Spleen (tissue), 11 donors: ENCODE measurements around the gene KLF3. TPM values are rescaled to one million over a fixed set of nuclear protein-coding genes. Genes with fewer than 3 reads are reported as not detected.
A peak's percentile ranks its signal among the peaks of the same experiment; 100 is the strongest.

Source experiments
- DNase-seq: peaks from one replicate; pipeline ENCODE4 v3.0.0-alpha.2; 2020
- H3K27ac ChIP-seq, 8 donors: fragments of 200-600 bp; sonication (generic) in 7 of 8; 1 replicate in 4 of 8; 2 replicates in 4 of 8; pipeline versions ENCODE4 v1.5.0 to v1.8.0; 2016 to 2021; ENCODE audit warnings: inconsistent platforms in 4 of 8, mild to moderate bottlenecking in 4 of 8, moderate library complexity in 1 of 8
- H3K27me3 ChIP-seq, 7 donors: fragments of 200-600 bp; sonication (generic) in 6 of 7; replicated peaks in 1 of 7; 1 replicate in 4 of 7; 2 replicates in 3 of 7; pipeline versions ENCODE4 v1.5.0 to v1.8.0; 2016 to 2021; ENCODE audit warnings: inconsistent platforms in 3 of 7, mild to moderate bottlenecking in 1 of 7
- H3K36me3 ChIP-seq, 6 donors: fragments of 200-600 bp; sonication (generic) in 5 of 6; 1 replicate in 4 of 6; 2 replicates in 2 of 6; pipeline versions ENCODE4 v1.5.0 to v1.8.0; 2016 to 2021; ENCODE audit warnings: inconsistent platforms in 2 of 6
- H3K4me1 ChIP-seq, 6 donors: fragments of 200-600 bp; sonication (generic) in 5 of 6; 1 replicate in 3 of 6; 2 replicates in 3 of 6; pipeline versions ENCODE4 v1.5.0 to v1.8.0; 2016 to 2021; ENCODE audit warnings: inconsistent platforms in 3 of 6
- H3K4me3 ChIP-seq, 8 donors: fragments of 200-600 bp; sonication (generic) in 7 of 8; 1 replicate in 4 of 8; 2 replicates in 4 of 8; pipeline versions ENCODE4 v1.5.0 to v1.8.0; 2016 to 2021; ENCODE audit warnings: inconsistent platforms in 4 of 8, mild to moderate bottlenecking in 4 of 8, moderate library complexity in 2 of 8
- H3K9me3 ChIP-seq, 8 donors: fragments of 200-600 bp; sonication (generic) in 7 of 8; 1 replicate in 4 of 8; 2 replicates in 4 of 8; pipeline versions ENCODE4 v1.5.0 to v1.8.0; 2016 to 2021; ENCODE audit warnings: inconsistent platforms in 4 of 8
- CTCF ChIP-seq, 11 experiments: fragments of 200-600 bp in 7 of 11; fragments of 450-650 bp in 4 of 11; sonication (generic) in 4 of 11; IDR thresholded peaks in 8 of 11; conservative IDR thresholded peaks in 3 of 11; 1 replicate in 7 of 11; 2 replicates in 4 of 11; pipeline versions ENCODE4 v1.4.0 to v1.8.0; 2016 to 2021; ENCODE audit warnings: antibody characterized with exemption in 11 of 11, inconsistent platforms in 4 of 11, mild to moderate bottlenecking in 1 of 11
- POLR2A ChIP-seq, 3 donors: fragments of 450-650 bp; IDR thresholded peaks; one replicate each; pipeline ENCODE4 v1.5.1; 2017; ENCODE audit warnings: antibody characterized with exemption in 3 of 3, mild to moderate bottlenecking in 1 of 3
- POLR2AphosphoS5 ChIP-seq, 3 donors: sonication (generic); formaldehyde crosslinking; IDR thresholded peaks; one replicate each; pipeline ENCODE4 v1.5.1; 2017; ENCODE audit warnings: antibody characterized with exemption in 3 of 3
- WGBS, 5 donors: extraction: QIAGEN DNeasy Blood & Tissue Kit in 3 of 5; methylation state at CpG; one replicate each; pipeline versions ENCODE4 v1.1.5 to v1.1.7; 2013 to 2018; 5-methylcytosine and 5-hydroxymethylcytosine counted together
- intact Hi-C: fragments of 100-400 bp; cut with DNase I; formaldehyde crosslinking; loops from one replicate; pipeline ENCODE4 v1.15.0; 2023; ENCODE audit warnings: low total_unique reads
- polyA plus RNA-seq, 3 donors: library from polyadenylated mRNA; stranded (reverse); fragments of 200-250 nt; gene quantifications; one replicate each; pipeline ENCODE4 v1.2.1, GENCODE V29; 2013
- total RNA-seq, 7 donors: library from RNA; depleted of rRNA in 3 of 7; stranded (reverse); fragments of >200 nt in 3 of 7; fragmentation: NEBNext Ultra II Directional in 4 of 7; extraction: Animal tissue kit (Norgen Biotek cat#: 25700) in 4 of 7; gene quantifications; one replicate each; pipeline versions ENCODE4 v1.1.0 to v1.2.1, GENCODE V29; 2016 to 2021
- donor health status: healthy with polysubstance abuse.
- donor health status: DM: no; HTN: no; CAD: no; lungs with moderate emphysema.
- donor health status: DM: no; HTN: no; CAD: no.
- donor health status: Bipolar disorder and iron deficiency.
- donor health status: healthy.
- donor health status: DM: no; HTN: no; CAD: no.
- donor health status: DM: yes; HTN: yes; CAD: no.

The KLF3 gene
- total and polyA plus RNA-seq, 10 donors: 8.0 to 87.5 (median 63.1) TPM

GRCh38 chr4:38665551-38666411, 1.8 kb downstream of the KLF3 start:
- Histone ChIP-seq H3K27ac (peak overlapping the region; percentile 97 to 100 (median 99)), H3K27me3 (no peaks in the 10 kb centered on the region), H3K36me3 (no peaks in the 10 kb centered on the region), H3K4me3 (peak overlapping the region; percentile 70 to 93 (median 80)), H3K4me1 (peaks cover 53 to 79% (median 71%) of the 10 kb centered on the region in 6 donors), H3K9me3 (no peaks in the 10 kb centered on the region)
- 11 to 20% (median 16%) methylated on average over 5 of the region's 5 CpGs for WGBS, 5 donors
- intact Hi-C loops: no loop called here
- DNase-seq: no peak
- TF ChIP-seq POLR2AphosphoS5 (IDR thresholded peaks at IDR 0.05): no peak
- no peak for TF ChIP-seq POLR2A (IDR thresholded peaks at IDR 0.05)
- TF ChIP-seq CTCF (IDR thresholded peaks at IDR 0.05 in 8 of 11, conservative IDR thresholded peaks at IDR 0.05 in 3 of 11): no peak

- Histone ChIP-seq H3K36me3 (no peaks in the 10 kb centered on the region), H3K4me1 (peaks cover 59 to 84% (median 79%) of the 10 kb centered on the region in 6 donors), H3K9me3 (no peaks in the 10 kb centered on the region), H3K27me3 (no peaks in the 10 kb centered on the region), H3K27ac (peak overlapping the region; percentile 97 to 100 (median 99)), H3K4me3 (peak overlapping the region; percentile 70 to 93 (median 80))
- TF ChIP-seq POLR2A (IDR thresholded peaks at IDR 0.05) (no peak), CTCF (IDR thresholded peaks at IDR 0.05 in 8 of 11, conservative IDR thresholded peaks at IDR 0.05 in 3 of 11) (no peak)
- intact Hi-C loops: no loop called here
- DNase-seq: no peak
- 2 to 19% (median 11%) methylated on average over 1 of the region's 1 CpG for WGBS, 5 donors
These were observed 2.7 kb downstream of the KLF3 start for GRCh38 chr4:38666766-38667084.

GRCh38 chr4:38667085-38667893, 3.3 kb downstream of the KLF3 start:
- intact Hi-C loops: no loop called here
- Histone ChIP-seq H3K36me3 (no peaks in the 10 kb centered on the region), H3K9me3 (no peaks in the 10 kb centered on the region), H3K27me3 (no peaks in the 10 kb centered on the region), H3K4me3 (peak overlapping the region; percentile 70 to 93 (median 80)), H3K4me1 (peaks cover 60 to 84% (median 79%) of the 10 kb centered on the region in 6 donors), H3K27ac (peak overlapping the region; percentile 97 to 100 (median 99))
- WGBS, 5 donors: 7 to 9% (median 8%) methylated on average over 11 of the region's 11 CpGs
- DNase-seq: no peak
- peak in 2 of 3 donors; percentile 32 to 96 for TF ChIP-seq POLR2AphosphoS5 (IDR thresholded peaks at IDR 0.05)
- peak in 1 of 3 donors; percentile 84 for TF ChIP-seq POLR2A (IDR thresholded peaks at IDR 0.05)
- peak in 2 of 11 experiments; percentile 8 to 23 for TF ChIP-seq CTCF (IDR thresholded peaks at IDR 0.05 in 8 of 11, conservative IDR thresholded peaks at IDR 0.05 in 3 of 11)
